ENCODE measurements around the gene IQCB1. TPM values are rescaled to one million over a fixed set of nuclear protein-coding genes. Genes with fewer than 3 reads are reported as not detected.
A peak's percentile ranks its signal among the peaks of the same experiment; 100 is the strongest.

Gene IQCB1, protein sequence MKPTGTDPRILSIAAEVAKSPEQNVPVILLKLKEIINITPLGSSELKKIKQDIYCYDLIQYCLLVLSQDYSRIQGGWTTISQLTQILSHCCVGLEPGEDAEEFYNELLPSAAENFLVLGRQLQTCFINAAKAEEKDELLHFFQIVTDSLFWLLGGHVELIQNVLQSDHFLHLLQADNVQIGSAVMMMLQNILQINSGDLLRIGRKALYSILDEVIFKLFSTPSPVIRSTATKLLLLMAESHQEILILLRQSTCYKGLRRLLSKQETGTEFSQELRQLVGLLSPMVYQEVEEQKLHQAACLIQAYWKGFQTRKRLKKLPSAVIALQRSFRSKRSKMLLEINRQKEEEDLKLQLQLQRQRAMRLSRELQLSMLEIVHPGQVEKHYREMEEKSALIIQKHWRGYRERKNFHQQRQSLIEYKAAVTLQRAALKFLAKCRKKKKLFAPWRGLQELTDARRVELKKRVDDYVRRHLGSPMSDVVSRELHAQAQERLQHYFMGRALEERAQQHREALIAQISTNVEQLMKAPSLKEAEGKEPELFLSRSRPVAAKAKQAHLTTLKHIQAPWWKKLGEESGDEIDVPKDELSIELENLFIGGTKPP
- polyA plus RNA-seq (2013, experiment 1 of 2): 5.6 TPM
- 6.4 TPM for polyA plus RNA-seq (2013, experiment 2 of 2)

DNA sequence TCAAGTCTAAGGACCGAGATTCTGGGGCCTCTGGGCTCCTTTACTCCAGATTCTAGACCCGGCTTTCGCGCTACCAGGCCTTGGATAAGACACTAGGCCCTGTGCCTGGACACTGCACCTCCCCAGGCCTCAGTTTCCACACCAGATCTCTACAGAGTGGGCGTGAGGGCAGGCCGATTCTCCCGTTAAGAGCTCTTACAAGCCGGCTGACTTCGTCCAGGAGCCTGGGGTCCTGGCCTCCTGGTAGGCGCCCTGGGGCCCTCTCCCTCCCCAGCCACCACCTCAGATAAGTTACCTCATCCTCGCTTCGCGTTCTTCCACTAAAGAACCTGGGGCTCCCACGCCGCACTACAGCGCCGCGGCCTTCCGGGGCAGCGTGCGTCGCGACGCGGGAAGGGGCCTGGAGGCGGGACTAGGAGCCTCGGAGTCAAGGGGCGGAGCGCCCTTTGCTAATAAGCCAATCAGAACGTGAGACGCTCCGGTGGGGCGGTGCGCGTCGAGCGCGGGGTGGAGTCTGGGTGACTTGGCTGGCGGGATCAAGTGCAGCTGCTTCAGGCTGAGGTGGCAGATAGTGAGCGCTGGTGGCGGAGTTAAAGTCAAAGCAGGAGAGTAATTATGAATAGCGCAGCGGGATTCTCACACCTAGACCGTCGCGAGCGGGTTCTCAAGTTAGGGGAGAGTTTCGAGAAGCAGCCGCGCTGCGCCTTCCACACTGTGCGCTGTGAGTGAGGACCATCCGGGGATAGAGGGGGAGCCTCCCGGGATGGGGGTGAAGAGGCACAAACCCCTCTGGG, at the start of gene IQCB1, which contains the start of gene EAF2:
Gene IQCB1, minus strand, starts transcription at position 390 of the 794 bp plus-strand sequence. CDS start 6,100 bp downstream, outside the sequence.
Gene EAF2, plus strand, starts transcription at position 539 of the 794 bp plus-strand sequence. Its CDS starts 77 bp downstream, at position 616.
- H3K4me2 ChIP-seq (ENCODE audit: low read length, poor library complexity, severe bottlenecking): peak within 1 kb of the TSS; percentile 98
- no peaks in the 10 kb centered on the region for H3K9me3 ChIP-seq (ENCODE audit: control insufficient read depth, low read length)
- peak; percentile 96 for DNase-seq
- H2BK12ac ChIP-seq (ENCODE audit: low read length in 2 of 2): no peak within 1 kb of the TSS
- peak within 1 kb of the TSS; percentile 94 for H2AFZ ChIP-seq (ENCODE audit: low read depth, low read length)
- H3K4me1 ChIP-seq (ENCODE audit: control insufficient read depth, insufficient read depth, low read depth, low read length): no peaks in the 10 kb centered on the region
- under 1% methylated on average over 54 of the region's 54 CpGs for WGBS
- H3K4ac ChIP-seq (ENCODE audit: low read depth in 1 of 2, low read length in 2 of 2): peak within 1 kb of the TSS in 1 of 2 experiments; percentile 33
- H2BK5ac ChIP-seq (ENCODE audit: low read depth, low read length, poor library complexity, severe bottlenecking): no peak within 1 kb of the TSS
- H3K9ac ChIP-seq (ENCODE audit: low read length): peak within 1 kb of the TSS; percentile 95
- peak within 1 kb of the TSS; percentile 2 for H2BK120ac ChIP-seq (ENCODE audit: low read depth, low read length)
- H3K14ac ChIP-seq (ENCODE audit: low read length in 2 of 2): peak within 1 kb of the TSS in 1 of 2 experiments; percentile 77
- H4K8ac ChIP-seq (ENCODE audit: low read length): peak within 1 kb of the TSS; percentile 19
- no peaks in the 10 kb centered on the region for H3K27me3 ChIP-seq (ENCODE audit: control insufficient read depth in 1 of 2, insufficient read depth in 1 of 2, low read length in 2 of 2)
- peaks cover 0 to 25% of the 10 kb centered on the region in 2 experiments for H3K36me3 ChIP-seq (ENCODE audit: control insufficient read depth in 1 of 2, insufficient read depth in 2 of 2, low read depth in 1 of 2, low read length in 2 of 2)
- peak within 1 kb of the TSS; percentile 28 for H3K27ac ChIP-seq (ENCODE audit: low read length, poor library complexity, severe bottlenecking)
- no peak within 1 kb of the TSS for H2BK15ac ChIP-seq (ENCODE audit: low read depth, poor library complexity, severe bottlenecking)
- H3K79me1 ChIP-seq (replicated peaks; ENCODE audit: low read length, poor library complexity, severe bottlenecking): peaks cover 13% of the 10 kb centered on the region
- H3K4me3 ChIP-seq (ENCODE audit: insufficient read depth in 1 of 2, low read depth in 1 of 2, low read length in 2 of 2): peak within 1 kb of the TSS; percentile 65 to 87
- no peak within 1 kb of the TSS for H4K91ac ChIP-seq (ENCODE audit: low read length)
- H3K23ac ChIP-seq (ENCODE audit: low read length in 2 of 2): peak within 1 kb of the TSS in 1 of 2 experiments; percentile 73
- no peak within 1 kb of the TSS for H2AK5ac ChIP-seq (ENCODE audit: low read length, severe bottlenecking)
- H3K18ac ChIP-seq (ENCODE audit: low read depth in 1 of 2, low read length in 2 of 2): peak within 1 kb of the TSS; percentile 11 to 68

DNA sequence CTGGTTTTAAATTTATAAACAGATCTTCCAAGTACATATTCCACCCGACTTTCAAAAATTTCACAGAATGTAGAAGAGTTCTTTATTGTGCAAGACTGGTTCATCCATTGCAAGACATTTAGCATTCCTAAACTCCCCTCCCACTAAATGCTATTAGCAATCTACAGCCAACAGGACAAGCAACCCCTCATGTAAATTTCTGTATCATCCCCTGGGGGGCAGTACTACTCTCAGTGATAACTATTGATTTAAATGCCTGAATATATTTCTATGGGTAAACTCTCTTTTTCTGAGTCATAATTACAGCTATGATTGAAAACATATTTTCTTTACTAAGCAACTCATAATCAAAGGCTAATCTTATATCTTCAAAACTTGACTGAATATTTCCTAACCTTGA, 48.6 kb upstream of the IQCB1 start:
- no peak overlapping the region for H3K4me3 ChIP-seq (ENCODE audit: insufficient read depth in 1 of 2, low read depth in 1 of 2, low read length in 2 of 2)
- no peaks in the 10 kb centered on the region for H3K36me3 ChIP-seq (ENCODE audit: control insufficient read depth in 1 of 2, insufficient read depth in 2 of 2, low read depth in 1 of 2, low read length in 2 of 2)
- H2BK12ac ChIP-seq (ENCODE audit: low read length in 2 of 2): no peak overlapping the region
- no peak overlapping the region for H2BK15ac ChIP-seq (ENCODE audit: low read depth, poor library complexity, severe bottlenecking)
- H3K4ac ChIP-seq (ENCODE audit: low read depth in 1 of 2, low read length in 2 of 2): no peak overlapping the region
- H3K23ac ChIP-seq (ENCODE audit: low read length in 2 of 2): no peak overlapping the region
- no peak overlapping the region for H2AFZ ChIP-seq (ENCODE audit: low read depth, low read length)
- no peak overlapping the region for H3K18ac ChIP-seq (ENCODE audit: low read depth in 1 of 2, low read length in 2 of 2)
- no peak overlapping the region for H4K91ac ChIP-seq (ENCODE audit: low read length)
- no peak overlapping the region for H2BK5ac ChIP-seq (ENCODE audit: low read depth, low read length, poor library complexity, severe bottlenecking)
- no peak overlapping the region for H3K14ac ChIP-seq (ENCODE audit: low read length in 2 of 2)
- H3K27me3 ChIP-seq (ENCODE audit: control insufficient read depth in 1 of 2, insufficient read depth in 1 of 2, low read length in 2 of 2): no peaks in the 10 kb centered on the region
- peak; percentile 10 for DNase-seq
- no peak overlapping the region for H3K9ac ChIP-seq (ENCODE audit: low read length)
- no peak overlapping the region for H2BK120ac ChIP-seq (ENCODE audit: low read depth, low read length)
- no peaks in the 10 kb centered on the region for H3K79me1 ChIP-seq (replicated peaks; ENCODE audit: low read length, poor library complexity, severe bottlenecking)
- H3K27ac ChIP-seq (ENCODE audit: low read length, poor library complexity, severe bottlenecking): no peak overlapping the region
- H3K9me3 ChIP-seq (ENCODE audit: control insufficient read depth, low read length): no peaks in the 10 kb centered on the region
- H2AK5ac ChIP-seq (ENCODE audit: low read length, severe bottlenecking): no peak overlapping the region
- no peak overlapping the region for H3K4me2 ChIP-seq (ENCODE audit: low read length, poor library complexity, severe bottlenecking)
- WGBS: 20% methylated on average over 1 of the region's 1 CpG
- no peaks in the 10 kb centered on the region for H3K4me1 ChIP-seq (ENCODE audit: control insufficient read depth, insufficient read depth, low read depth, low read length)
- H4K8ac ChIP-seq (ENCODE audit: low read length): no peak overlapping the region

DNA sequence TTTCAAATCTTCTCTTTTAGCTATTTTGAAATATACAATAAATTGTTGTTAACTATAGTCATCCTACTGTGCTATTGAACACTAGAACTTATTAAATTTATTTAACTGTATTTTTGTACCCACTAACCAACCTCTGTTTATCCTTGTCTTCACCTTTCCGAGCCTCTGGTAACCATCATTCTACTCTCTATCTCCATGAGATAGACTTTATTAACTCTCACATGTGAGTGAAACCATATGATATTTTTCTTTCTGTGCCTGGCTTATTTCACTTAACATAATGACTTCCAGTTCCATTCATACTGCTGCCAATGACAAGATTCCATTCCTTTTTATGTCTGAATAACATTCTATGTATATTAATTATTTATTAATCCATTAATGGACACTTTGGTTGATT, 43.6 kb upstream of the IQCB1 start:
- Histone ChIP-seq H3K4me1 (ENCODE audit: control insufficient read depth, insufficient read depth, low read depth, low read length) (no peaks in the 10 kb centered on the region), H3K79me1 (replicated peaks; ENCODE audit: low read length, poor library complexity, severe bottlenecking) (no peaks in the 10 kb centered on the region), H3K4me3 (ENCODE audit: insufficient read depth in 1 of 2, low read depth in 1 of 2, low read length in 2 of 2) (no peak overlapping the region), H2BK120ac (ENCODE audit: low read depth, low read length) (no peak overlapping the region), H3K9me3 (ENCODE audit: control insufficient read depth, low read length) (no peaks in the 10 kb centered on the region), H3K4me2 (ENCODE audit: low read length, poor library complexity, severe bottlenecking) (no peak overlapping the region), H2AK5ac (ENCODE audit: low read length, severe bottlenecking) (no peak overlapping the region), H2BK12ac (ENCODE audit: low read length in 2 of 2) (no peak overlapping the region), H4K91ac (ENCODE audit: low read length) (no peak overlapping the region), H2BK5ac (ENCODE audit: low read depth, low read length, poor library complexity, severe bottlenecking) (no peak overlapping the region), H3K14ac (ENCODE audit: low read length in 2 of 2) (no peak overlapping the region), H2AFZ (ENCODE audit: low read depth, low read length) (no peak overlapping the region), H3K36me3 (ENCODE audit: control insufficient read depth in 1 of 2, insufficient read depth in 2 of 2, low read depth in 1 of 2, low read length in 2 of 2) (no peaks in the 10 kb centered on the region), H3K23ac (ENCODE audit: low read length in 2 of 2) (no peak overlapping the region), H3K27me3 (ENCODE audit: control insufficient read depth in 1 of 2, insufficient read depth in 1 of 2, low read length in 2 of 2) (no peaks in the 10 kb centered on the region), H2BK15ac (ENCODE audit: low read depth, poor library complexity, severe bottlenecking) (no peak overlapping the region), H3K27ac (ENCODE audit: low read length, poor library complexity, severe bottlenecking) (no peak overlapping the region), H3K18ac (ENCODE audit: low read depth in 1 of 2, low read length in 2 of 2) (no peak overlapping the region), H3K9ac (ENCODE audit: low read length) (no peak overlapping the region), H3K4ac (ENCODE audit: low read depth in 1 of 2, low read length in 2 of 2) (no peak overlapping the region), H4K8ac (ENCODE audit: low read length) (no peak overlapping the region)
- 78% methylated on average over 1 of the region's 1 CpG for WGBS
- no peak for DNase-seq
